Neuronal stem cell (in vitro differentiated cells): Measurements from ENCODE around the gene IDH2.

Experiments used
- DNase-seq: peaks from one replicate; pipeline ENCODE4 v3.0.0-alpha.2; 2013; ENCODE audit warnings: low spot score
- H2AFZ ChIP-seq: one replicate; pipeline ENCODE4 v1.6.1; 2013; ENCODE audit warnings: mild to moderate bottlenecking, low read length, inconsistent platforms
- H2AK5ac ChIP-seq: 2 replicates; pipeline ENCODE4 v1.6.1; 2013; ENCODE audit warnings: low read depth, mild to moderate bottlenecking, inconsistent platforms, low read length, moderate library complexity, mixed read lengths
- H2BK120ac ChIP-seq: 2 replicates; pipeline ENCODE4 v1.6.1; 2013; ENCODE audit warnings: low read depth, mild to moderate bottlenecking, inconsistent platforms, low read length, moderate library complexity, mixed read lengths
- H2BK12ac ChIP-seq: one replicate; pipeline ENCODE4 v1.6.1; 2013; ENCODE audit warnings: low read length, inconsistent platforms
- H2BK15ac ChIP-seq: 2 replicates; pipeline ENCODE4 v1.6.1; 2013; ENCODE audit warnings: mild to moderate bottlenecking, low read length, inconsistent platforms, mixed read lengths
- H2BK5ac ChIP-seq: one replicate; pipeline ENCODE4 v1.6.1; 2013; ENCODE audit warnings: inconsistent platforms, mild to moderate bottlenecking, low read length, moderate library complexity
- H3K14ac ChIP-seq: one replicate; pipeline ENCODE4 v1.6.1; 2013; ENCODE audit warnings: low read length, inconsistent platforms
- H3K18ac ChIP-seq: 2 replicates; pipeline ENCODE4 v1.6.1; 2013; ENCODE audit warnings: low read length, inconsistent platforms
- H3K23ac ChIP-seq: 2 replicates; pipeline ENCODE4 v1.6.1; 2013; ENCODE audit warnings: low read depth, mild to moderate bottlenecking, mixed read lengths, low read length, inconsistent platforms; ENCODE audit not compliant: poor library complexity
- H3K27ac ChIP-seq: replicated peaks from 3 replicates; pipeline ENCODE4 v1.5.1; 2013; ENCODE audit warnings: low read length, inconsistent platforms
- H3K27me3 ChIP-seq, 3 experiments: 2 replicates each; pipeline ENCODE4 v1.6.1; 2013; ENCODE audit warnings: low read length in 3 of 3, mild to moderate bottlenecking in 2 of 3, inconsistent platforms in 1 of 3, low read depth in 1 of 3, mixed read lengths in 1 of 3, moderate library complexity in 1 of 3; ENCODE audit not compliant: control insufficient read depth in 3 of 3, insufficient read depth in 3 of 3
- H3K36me3 ChIP-seq, 2 donors: replicated peaks in 1 of 2; 2 replicates each; pipeline ENCODE4 v1.6.1; 2013; ENCODE audit warnings: low read length in 2 of 2; ENCODE audit not compliant: control insufficient read depth in 2 of 2, insufficient read depth in 2 of 2
- H3K4ac ChIP-seq: 2 replicates; pipeline ENCODE4 v1.6.1; 2013; ENCODE audit warnings: inconsistent platforms, mild to moderate bottlenecking, low read length, moderate library complexity
- H3K4me1 ChIP-seq, 2 donors: 1 replicate in 1 of 2; 2 replicates in 1 of 2; pipeline ENCODE4 v1.6.1; 2013; ENCODE audit warnings: low read length in 2 of 2, low read depth in 1 of 2; ENCODE audit not compliant: control insufficient read depth in 2 of 2, insufficient read depth in 1 of 2
- H3K4me2 ChIP-seq: one replicate; pipeline ENCODE4 v1.6.1; 2013; ENCODE audit warnings: mild to moderate bottlenecking, low read length, inconsistent platforms; ENCODE audit not compliant: insufficient read depth, poor library complexity, severe bottlenecking
- H3K4me3 ChIP-seq, 2 donors: 2 replicates each; pipeline ENCODE4 v1.5.1; 2013; ENCODE audit warnings: low read length in 2 of 2, mild to moderate bottlenecking in 2 of 2, inconsistent platforms in 1 of 2, moderate library complexity in 1 of 2
- H3K79me1 ChIP-seq: one replicate; pipeline ENCODE4 v1.6.1; 2013; ENCODE audit warnings: low read depth, mild to moderate bottlenecking, inconsistent platforms, low read length, moderate library complexity
- H3K9ac ChIP-seq: one replicate; pipeline ENCODE4 v1.6.1; 2013; ENCODE audit warnings: mild to moderate bottlenecking, low read depth, low read length, inconsistent platforms; ENCODE audit not compliant: poor library complexity
- H3K9me3 ChIP-seq, 2 donors: replicated peaks in 1 of 2; 2 replicates each; pipeline versions ENCODE3 to v1.6.1; 2013; ENCODE audit warnings: low read length in 2 of 2, mild to moderate bottlenecking in 2 of 2, inconsistent platforms in 1 of 2, low read depth in 1 of 2, mixed read lengths in 1 of 2, moderate library complexity in 1 of 2; ENCODE audit not compliant: control insufficient read depth in 2 of 2, insufficient read depth in 1 of 2
- H4K8ac ChIP-seq: one replicate; pipeline ENCODE4 v1.6.1; 2013; ENCODE audit warnings: low read depth, mild to moderate bottlenecking, inconsistent platforms, low read length, moderate library complexity
- H4K91ac ChIP-seq: one replicate; pipeline ENCODE4 v1.6.1; 2013; ENCODE audit warnings: low read length, low read depth, mild to moderate bottlenecking, inconsistent platforms; ENCODE audit not compliant: poor library complexity
- WGBS, 2 donors: extraction: QIAGEN DNeasy Blood & Tissue Kit; methylation state at CpG; one replicate each; pipeline ENCODE4 v1.1.7; 2013; ENCODE audit warnings: missing lambda C conversion rate in 2 of 2, mixed read lengths in 1 of 2; ENCODE audit not compliant: insufficient read length in 2 of 2, insufficient replicate concordance in 1 of 2; ENCODE audit errors: extremely low coverage in 2 of 2; 5-methylcytosine and 5-hydroxymethylcytosine counted together

IDH2 gene

DNA sequence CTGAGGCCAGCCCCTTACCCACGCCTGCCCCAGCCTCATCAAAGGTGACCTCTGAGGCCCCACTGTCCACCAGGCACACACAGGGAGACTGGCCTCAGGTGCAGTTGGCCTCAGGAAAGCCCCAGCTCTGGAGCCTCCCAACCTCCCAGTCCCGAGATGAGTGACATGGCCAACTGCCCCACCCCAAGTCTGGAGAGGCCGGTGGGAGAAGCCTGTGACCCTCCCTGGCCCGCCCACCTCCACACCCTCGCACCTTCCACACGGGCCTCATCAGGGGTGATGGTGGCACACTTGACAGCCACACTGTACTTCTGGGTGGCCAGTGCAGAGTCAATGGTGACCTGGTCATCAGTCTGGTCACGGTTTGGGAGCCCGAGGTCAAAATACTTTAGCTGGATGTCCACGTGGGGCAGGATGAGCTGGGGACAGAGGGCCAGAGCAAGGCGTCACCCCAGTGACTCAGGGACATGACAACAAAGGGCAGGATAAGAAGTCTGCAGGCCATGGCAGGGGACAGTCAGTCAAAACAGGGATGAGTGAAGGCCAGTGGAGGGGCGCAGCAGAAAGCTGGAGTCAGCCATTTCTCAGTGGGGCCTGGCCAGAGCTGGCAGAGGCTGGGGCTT is 11.9 kb downstream of the IDH2 start:
- Histone ChIP-seq H2BK15ac (no peak overlapping the region), H3K36me3 (peaks cover 36 to 64% of the 10 kb centered on the region in 2 donors), H2BK5ac (no peak overlapping the region), H3K9me3 (peaks cover 0 to 9% of the 10 kb centered on the region in 2 donors), H3K4me2 (no peak overlapping the region), H3K27ac (no peak overlapping the region), H3K18ac (no peak overlapping the region), H2AFZ (no peak overlapping the region), H3K79me1 (peaks cover 15% of the 10 kb centered on the region), H2BK12ac (no peak overlapping the region), H3K23ac (peak overlapping the region; percentile 43), H3K9ac (no peak overlapping the region), H3K4me1 (no peaks in the 10 kb centered on the region), H2AK5ac (no peak overlapping the region), H3K14ac (no peak overlapping the region), H4K8ac (no peak overlapping the region), H2BK120ac (no peak overlapping the region), H3K27me3 (no peaks in the 10 kb centered on the region), H3K4ac (no peak overlapping the region), H4K91ac (no peak overlapping the region), H3K4me3 (no peak overlapping the region)
- DNase-seq = no peak
- no CpG with 5 or more reads among the region's 11 CpGs for WGBS, 2 donors

DNA sequence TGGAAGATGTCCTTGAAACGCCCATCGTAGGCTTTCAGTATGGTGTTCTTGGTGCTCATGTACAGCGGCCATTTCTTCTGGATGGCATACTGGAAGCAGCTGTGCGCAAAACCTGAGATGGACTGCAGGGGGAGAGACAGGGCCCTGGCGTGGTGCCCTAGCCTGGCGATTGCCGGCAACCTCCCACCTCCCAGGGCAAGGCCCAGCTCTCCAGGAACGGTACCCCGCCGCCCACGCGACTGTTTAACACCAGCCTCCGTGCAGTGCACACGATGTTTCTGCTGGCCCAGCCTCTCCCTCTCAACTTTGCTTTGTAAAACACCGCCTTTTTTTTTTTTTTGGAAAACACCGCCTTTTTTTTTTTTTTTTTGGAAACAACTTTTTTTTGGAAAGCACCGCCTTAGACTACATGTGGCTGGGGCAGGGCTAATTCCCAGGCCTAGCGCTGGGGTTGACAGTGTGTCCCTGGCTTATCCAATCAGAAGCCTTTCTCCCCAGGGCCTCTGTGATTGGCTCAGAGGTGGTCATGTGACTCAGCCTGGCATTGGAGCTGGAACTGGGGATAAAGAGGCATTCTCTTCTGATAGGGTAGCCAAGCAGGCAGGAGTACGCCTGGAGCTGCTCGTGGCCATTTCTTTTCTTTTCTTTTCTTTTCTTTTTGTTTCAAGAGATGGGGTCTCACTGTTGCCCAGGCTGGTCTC is 14.7 kb downstream of the IDH2 start:
- H2BK12ac ChIP-seq = no peak overlapping the region
- H3K9ac ChIP-seq = no peak overlapping the region
- no peak overlapping the region for H2BK15ac ChIP-seq
- no peak overlapping the region for H3K4me2 ChIP-seq
- no peak overlapping the region for H2BK5ac ChIP-seq
- no CpG with 5 or more reads among the region's 20 CpGs for WGBS, 2 donors
- no peak overlapping the region for H3K18ac ChIP-seq
- peaks cover 0 to 4% of the 10 kb centered on the region in 2 donors for H3K9me3 ChIP-seq
- no peak for DNase-seq
- H4K8ac ChIP-seq = no peak overlapping the region
- no peaks in the 10 kb centered on the region for H3K27me3 ChIP-seq
- H3K4ac ChIP-seq = no peak overlapping the region
- H3K23ac ChIP-seq = no peak overlapping the region
- no peak overlapping the region for H2AFZ ChIP-seq
- peaks cover 11% of the 10 kb centered on the region for H3K79me1 ChIP-seq
- no peak overlapping the region for H4K91ac ChIP-seq
- no peaks in the 10 kb centered on the region for H3K4me1 ChIP-seq
- H3K27ac ChIP-seq = no peak overlapping the region
- H3K4me3 ChIP-seq = no peak overlapping the region
- H3K14ac ChIP-seq = no peak overlapping the region
- peaks cover 55 to 90% of the 10 kb centered on the region in 2 donors for H3K36me3 ChIP-seq
- no peak overlapping the region for H2BK120ac ChIP-seq
- H2AK5ac ChIP-seq = no peak overlapping the region

DNA sequence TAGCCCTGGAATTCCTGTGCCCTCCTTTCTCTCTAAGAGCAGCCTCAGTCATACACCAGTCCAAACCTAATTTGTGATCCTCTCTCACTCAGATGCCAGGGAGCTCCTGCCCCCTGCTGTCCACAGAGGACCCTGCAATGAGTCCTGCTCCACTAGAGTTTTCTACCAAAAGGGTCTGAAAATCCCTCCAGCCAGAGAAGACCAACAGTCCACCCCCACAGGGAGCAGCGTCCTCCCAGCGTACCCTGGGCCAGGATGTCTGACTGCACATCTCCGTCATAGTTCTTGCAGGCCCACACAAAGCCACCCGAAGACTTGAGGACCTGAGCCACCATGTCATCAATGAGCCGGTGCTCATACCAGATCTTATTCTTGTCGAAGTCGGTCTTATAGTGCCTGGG is 15.4 kb downstream of the IDH2 start:
- Histone ChIP-seq H2BK120ac (no peak overlapping the region), H3K14ac (no peak overlapping the region), H3K18ac (no peak overlapping the region), H3K4ac (no peak overlapping the region), H3K23ac (peak overlapping the region; percentile 19), H3K4me2 (no peak overlapping the region), H3K9me3 (no peaks in the 10 kb centered on the region), H2AK5ac (no peak overlapping the region), H3K27ac (no peak overlapping the region), H3K9ac (no peak overlapping the region), H2BK5ac (no peak overlapping the region), H4K8ac (no peak overlapping the region), H2AFZ (no peak overlapping the region), H2BK12ac (no peak overlapping the region), H3K27me3 (no peaks in the 10 kb centered on the region), H3K4me3 (no peak overlapping the region), H4K91ac (no peak overlapping the region), H3K79me1 (peaks cover 11% of the 10 kb centered on the region), H2BK15ac (no peak overlapping the region), H3K36me3 (peaks cover 55 to 92% of the 10 kb centered on the region in 2 donors), H3K4me1 (peaks cover 0 to 2% of the 10 kb centered on the region in 2 donors)
- no CpG with 5 or more reads among the region's 7 CpGs for WGBS, 2 donors
- no peak for DNase-seq

DNA sequence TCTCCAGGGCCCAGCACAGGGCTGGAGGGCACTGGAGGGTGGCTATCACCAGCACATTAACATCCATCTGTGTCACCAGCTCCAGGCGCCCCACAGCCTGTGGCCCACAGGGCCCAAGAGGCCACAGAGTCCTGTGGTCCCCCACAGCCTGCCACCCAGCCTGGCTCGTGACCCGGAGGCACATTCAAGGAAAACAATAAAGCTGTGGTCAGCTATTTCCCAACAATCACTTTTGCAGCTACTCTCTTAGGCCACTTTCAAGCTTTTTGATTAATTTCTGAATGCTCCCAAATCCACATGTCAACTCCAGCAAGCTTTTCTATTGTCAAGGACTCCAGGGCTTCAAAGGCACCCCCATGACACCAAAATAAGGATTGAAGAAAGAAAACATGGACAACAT is 16.7 kb downstream of the IDH2 start:
- Histone ChIP-seq H3K23ac (no peak overlapping the region), H4K91ac (no peak overlapping the region), H2BK12ac (no peak overlapping the region), H3K14ac (no peak overlapping the region), H3K4me1 (peaks cover 0 to 2% of the 10 kb centered on the region in 2 donors), H2BK120ac (no peak overlapping the region), H3K4me2 (no peak overlapping the region), H2BK5ac (no peak overlapping the region), H3K18ac (no peak overlapping the region), H3K9me3 (no peaks in the 10 kb centered on the region), H3K4me3 (no peak overlapping the region), H2BK15ac (no peak overlapping the region), H3K27ac (no peak overlapping the region), H3K4ac (no peak overlapping the region), H2AK5ac (no peak overlapping the region), H3K9ac (no peak overlapping the region), H2AFZ (no peak overlapping the region), H3K79me1 (peaks cover 7% of the 10 kb centered on the region), H3K36me3 (peaks cover 54 to 92% of the 10 kb centered on the region in 2 donors), H4K8ac (no peak overlapping the region), H3K27me3 (no peaks in the 10 kb centered on the region)
- WGBS, 2 donors = no CpG with 5 or more reads among the region's 3 CpGs
- no peak for DNase-seq
